Measurements from ENCODE around the gene DLGAP1. TPM values are rescaled to one million over a fixed set of nuclear protein-coding genes. Genes with fewer than 3 reads are reported as not detected.

Gene DLGAP1
- total and polyA plus RNA-seq, 10 of the 15 experiments (the other 5 are each of a cell fraction or from before 2014, with no cell fraction given), result 0.23 to 27.6 (median 1.9) TPM

DNA sequence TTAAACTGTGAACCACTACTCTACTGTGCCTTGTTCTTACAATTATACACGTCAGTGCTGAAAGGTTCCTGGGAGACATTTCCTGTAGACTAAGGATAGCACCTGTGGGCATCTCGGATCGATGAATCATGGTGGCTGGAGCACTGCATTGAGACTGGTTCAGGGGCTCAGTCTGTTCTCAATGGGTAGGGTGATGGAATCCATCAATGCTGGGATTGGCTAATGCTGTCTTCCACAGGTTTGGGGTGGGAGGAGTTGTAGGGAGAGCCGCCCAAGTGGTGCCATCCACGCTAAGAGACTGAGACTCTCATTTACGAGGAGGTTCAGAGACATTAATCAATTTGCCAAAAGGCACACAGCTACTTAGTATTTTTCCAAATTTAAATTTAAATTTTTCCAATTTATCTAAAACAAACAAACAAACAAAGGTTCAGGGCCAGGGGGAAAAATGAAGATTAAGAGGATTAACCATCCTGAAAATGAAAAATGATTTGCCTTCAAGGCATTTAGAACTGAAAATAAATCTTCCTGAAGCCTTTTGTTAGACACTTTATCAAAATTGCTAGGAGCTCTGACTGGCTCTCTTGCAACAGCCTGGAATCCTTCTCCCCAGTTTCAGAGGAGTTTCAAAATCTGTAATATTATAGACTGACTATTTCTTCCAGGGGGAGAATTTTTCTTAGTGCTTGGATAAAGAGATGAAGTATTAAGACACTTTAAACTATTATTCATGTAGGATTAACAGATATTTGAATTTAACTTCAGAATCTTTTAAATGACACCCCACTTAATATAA lies 645.9 kb downstream of the DLGAP1 start:
- Histone ChIP-seq H3K27ac (ENCODE audit: control insufficient read depth, insufficient read depth) (no peak overlapping the region), H3K9me3 (replicated peaks; ENCODE audit: control insufficient read depth, insufficient read depth, low read length) (no peaks in the 10 kb centered on the region), H2AFZ (ENCODE audit: control insufficient read depth, low read depth, low read length) (no peak overlapping the region), H3K27me3 (replicated peaks in 1 of 2; ENCODE audit: control insufficient read depth in 2 of 2, insufficient read depth in 2 of 2, low read length in 1 of 2) (no peaks in the 10 kb centered on the region), H3K79me2 (ENCODE audit: control insufficient read depth, insufficient read depth, low read length) (no peaks in the 10 kb centered on the region), H3K4me3 (no peak overlapping the region), H3K36me3 (ENCODE audit: control insufficient read depth in 2 of 2, insufficient read depth in 2 of 2, low read length in 1 of 2) (peaks cover 0 to 4% of the 10 kb centered on the region in 2 experiments; a peak in 2 of 4 replicates), H3K4me2 (ENCODE audit: control insufficient read depth, insufficient read depth) (no peak overlapping the region), H4K20me1 (ENCODE audit: control insufficient read depth, insufficient read depth) (no peaks in the 10 kb centered on the region), H3K9ac (ENCODE audit: control insufficient read depth, insufficient read depth, low read length) (no peak overlapping the region), H3K4me1 (ENCODE audit: control insufficient read depth, insufficient read depth, low read length) (no peaks in the 10 kb centered on the region)
- intact Hi-C loops (cut with micrococcal nuclease; ENCODE audit: unreplicated experiment) (no loop called here), in situ Hi-C loops (cut with MboI) (no loop called here)
- ATAC-seq, result no peak
- 16% methylated on average over 6 of the region's 6 CpGs for WGBS (ENCODE audit: insufficient coverage, insufficient replicate concordance, low lambda C conversion rate, missing lambda C conversion rate)
- no peak for FAIRE-seq
- ChIA-PET CTCF (interaction anchor here (1.0 to 1.6 kb wide), 2 partner anchors 15 to 38 kb away, joined by 3 to 6 read pairs; no protein-coding TSS in a partner anchor), POLR2A (no interaction called here), RAD21 (ENCODE audit: unreplicated experiment) (no interaction called here), SMC1A (ENCODE audit: uncharacterized antibody, unreplicated experiment) (interaction anchor here (1.2 kb wide), 1 partner anchor 13 kb away, joined by 7 read pairs; no protein-coding TSS in a partner anchor)
- TF ChIP-seq PAX5 (IDR thresholded peaks at IDR 0.05; ENCODE audit: borderline replicate concordance, low read depth, low read length) (no peak), NR2F1 (conservative IDR thresholded peaks at IDR 0.05) (no peak), NR2C1 (IDR thresholded peaks at IDR 0.05) (no peak), ZNF207 (IDR thresholded peaks at IDR 0.05; ENCODE audit: borderline replicate concordance) (no peak), RCOR1 (conservative IDR thresholded peaks at IDR 0.05; ENCODE audit: low read depth, low read length) (no peak), RAD51 (IDR thresholded peaks at IDR 0.05) (no peak), RUNX3 (IDR thresholded peaks at IDR 0.05; ENCODE audit: low read length) (no peak), BACH1 (IDR thresholded peaks at IDR 0.05; ENCODE audit: borderline replicate concordance) (no peak), CBX3 (IDR thresholded peaks at IDR 0.05; ENCODE audit: borderline replicate concordance, low read depth) (no peak), ASH2L (IDR thresholded peaks at IDR 0.05; ENCODE audit: borderline replicate concordance, low read depth) (no peak), SRF (IDR thresholded peaks at IDR 0.05; ENCODE audit: low read depth in 2 of 2, low read length in 2 of 2) (no peak), SMC3 (IDR thresholded peaks at IDR 0.05; ENCODE audit: borderline replicate concordance, low read length) (no peak)
- TF ChIP-seq, protein P1, sequence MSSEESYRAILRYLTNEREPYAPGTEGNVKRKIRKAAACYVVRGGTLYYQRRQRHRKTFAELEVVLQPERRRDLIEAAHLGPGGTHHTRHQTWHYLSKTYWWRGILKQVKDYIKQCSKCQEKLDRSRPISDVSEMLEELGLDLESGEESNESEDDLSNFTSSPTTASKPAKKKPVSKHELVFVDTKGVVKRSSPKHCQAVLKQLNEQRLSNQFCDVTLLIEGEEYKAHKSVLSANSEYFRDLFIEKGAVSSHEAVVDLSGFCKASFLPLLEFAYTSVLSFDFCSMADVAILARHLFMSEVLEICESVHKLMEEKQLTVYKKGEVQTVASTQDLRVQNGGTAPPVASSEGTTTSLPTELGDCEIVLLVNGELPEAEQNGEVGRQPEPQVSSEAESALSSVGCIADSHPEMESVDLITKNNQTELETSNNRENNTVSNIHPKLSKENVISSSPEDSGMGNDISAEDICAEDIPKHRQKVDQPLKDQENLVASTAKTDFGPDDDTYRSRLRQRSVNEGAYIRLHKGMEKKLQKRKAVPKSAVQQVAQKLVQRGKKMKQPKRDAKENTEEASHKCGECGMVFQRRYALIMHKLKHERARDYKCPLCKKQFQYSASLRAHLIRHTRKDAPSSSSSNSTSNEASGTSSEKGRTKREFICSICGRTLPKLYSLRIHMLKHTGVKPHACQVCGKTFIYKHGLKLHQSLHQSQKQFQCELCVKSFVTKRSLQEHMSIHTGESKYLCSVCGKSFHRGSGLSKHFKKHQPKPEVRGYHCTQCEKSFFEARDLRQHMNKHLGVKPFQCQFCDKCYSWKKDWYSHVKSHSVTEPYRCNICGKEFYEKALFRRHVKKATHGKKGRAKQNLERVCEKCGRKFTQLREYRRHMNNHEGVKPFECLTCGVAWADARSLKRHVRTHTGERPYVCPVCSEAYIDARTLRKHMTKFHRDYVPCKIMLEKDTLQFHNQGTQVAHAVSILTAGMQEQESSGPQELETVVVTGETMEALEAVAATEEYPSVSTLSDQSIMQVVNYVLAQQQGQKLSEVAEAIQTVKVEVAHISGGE (CRISPR knock-in tag; IDR thresholded peaks at IDR 0.05), result no peak
- TF ChIP-seq, protein P2, sequence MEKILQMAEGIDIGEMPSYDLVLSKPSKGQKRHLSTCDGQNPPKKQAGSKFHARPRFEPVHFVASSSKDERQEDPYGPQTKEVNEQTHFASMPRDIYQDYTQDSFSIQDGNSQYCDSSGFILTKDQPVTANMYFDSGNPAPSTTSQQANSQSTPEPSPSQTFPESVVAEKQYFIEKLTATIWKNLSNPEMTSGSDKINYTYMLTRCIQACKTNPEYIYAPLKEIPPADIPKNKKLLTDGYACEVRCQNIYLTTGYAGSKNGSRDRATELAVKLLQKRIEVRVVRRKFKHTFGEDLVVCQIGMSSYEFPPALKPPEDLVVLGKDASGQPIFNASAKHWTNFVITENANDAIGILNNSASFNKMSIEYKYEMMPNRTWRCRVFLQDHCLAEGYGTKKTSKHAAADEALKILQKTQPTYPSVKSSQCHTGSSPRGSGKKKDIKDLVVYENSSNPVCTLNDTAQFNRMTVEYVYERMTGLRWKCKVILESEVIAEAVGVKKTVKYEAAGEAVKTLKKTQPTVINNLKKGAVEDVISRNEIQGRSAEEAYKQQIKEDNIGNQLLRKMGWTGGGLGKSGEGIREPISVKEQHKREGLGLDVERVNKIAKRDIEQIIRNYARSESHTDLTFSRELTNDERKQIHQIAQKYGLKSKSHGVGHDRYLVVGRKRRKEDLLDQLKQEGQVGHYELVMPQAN (conservative IDR thresholded peaks at IDR 0.05), result no peak
- TF ChIP-seq, protein P3, sequence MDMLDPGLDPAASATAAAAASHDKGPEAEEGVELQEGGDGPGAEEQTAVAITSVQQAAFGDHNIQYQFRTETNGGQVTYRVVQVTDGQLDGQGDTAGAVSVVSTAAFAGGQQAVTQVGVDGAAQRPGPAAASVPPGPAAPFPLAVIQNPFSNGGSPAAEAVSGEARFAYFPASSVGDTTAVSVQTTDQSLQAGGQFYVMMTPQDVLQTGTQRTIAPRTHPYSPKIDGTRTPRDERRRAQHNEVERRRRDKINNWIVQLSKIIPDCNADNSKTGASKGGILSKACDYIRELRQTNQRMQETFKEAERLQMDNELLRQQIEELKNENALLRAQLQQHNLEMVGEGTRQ (IDR thresholded peaks at IDR 0.05; ENCODE audit: borderline replicate concordance, low read depth, low read length), result no peak
- no peak for DNase-seq (ENCODE audit: low read depth, low spot score)
- BruUV-seq (replicated peaks), result no TSS peak
